GM18519 (cell line): ENCODE data around the gene C3orf18.

Experiments used
- ATAC-seq: cut with Tn5 transposase; IDR thresholded peaks from one replicate; pipeline ENCODE4 v1.9.1; 2021; ENCODE audit warnings: mild to moderate bottlenecking, moderate library complexity; ENCODE audit not compliant: unreplicated experiment, low FRiP score

C3orf18 gene

DNA sequence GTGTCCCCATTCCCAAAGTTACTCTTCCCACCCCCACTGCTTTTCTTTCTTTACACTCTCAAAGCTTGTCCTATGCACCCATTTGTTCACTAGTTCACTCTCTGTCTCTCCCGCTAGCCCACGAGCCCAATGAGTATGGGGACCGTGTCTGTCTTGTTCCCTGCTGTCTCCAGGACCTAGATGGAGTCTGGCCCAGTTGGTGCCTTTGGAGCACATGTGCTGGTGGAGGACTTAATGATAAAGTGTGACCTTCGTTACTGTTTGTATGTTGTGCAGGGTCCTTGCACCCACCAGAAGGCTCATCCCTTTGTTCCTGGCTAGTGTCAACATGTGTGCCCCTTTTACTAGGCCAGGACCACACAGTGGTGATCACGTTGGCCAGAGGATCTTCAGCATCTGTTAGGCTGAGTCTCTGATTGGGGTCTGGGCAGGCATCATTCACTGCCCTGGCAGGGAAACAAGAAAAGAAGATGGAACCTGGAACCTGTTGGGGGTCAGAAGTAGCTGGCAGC is 36.6 kb upstream of the C3orf18 start:
- ATAC-seq = no peak

DNA sequence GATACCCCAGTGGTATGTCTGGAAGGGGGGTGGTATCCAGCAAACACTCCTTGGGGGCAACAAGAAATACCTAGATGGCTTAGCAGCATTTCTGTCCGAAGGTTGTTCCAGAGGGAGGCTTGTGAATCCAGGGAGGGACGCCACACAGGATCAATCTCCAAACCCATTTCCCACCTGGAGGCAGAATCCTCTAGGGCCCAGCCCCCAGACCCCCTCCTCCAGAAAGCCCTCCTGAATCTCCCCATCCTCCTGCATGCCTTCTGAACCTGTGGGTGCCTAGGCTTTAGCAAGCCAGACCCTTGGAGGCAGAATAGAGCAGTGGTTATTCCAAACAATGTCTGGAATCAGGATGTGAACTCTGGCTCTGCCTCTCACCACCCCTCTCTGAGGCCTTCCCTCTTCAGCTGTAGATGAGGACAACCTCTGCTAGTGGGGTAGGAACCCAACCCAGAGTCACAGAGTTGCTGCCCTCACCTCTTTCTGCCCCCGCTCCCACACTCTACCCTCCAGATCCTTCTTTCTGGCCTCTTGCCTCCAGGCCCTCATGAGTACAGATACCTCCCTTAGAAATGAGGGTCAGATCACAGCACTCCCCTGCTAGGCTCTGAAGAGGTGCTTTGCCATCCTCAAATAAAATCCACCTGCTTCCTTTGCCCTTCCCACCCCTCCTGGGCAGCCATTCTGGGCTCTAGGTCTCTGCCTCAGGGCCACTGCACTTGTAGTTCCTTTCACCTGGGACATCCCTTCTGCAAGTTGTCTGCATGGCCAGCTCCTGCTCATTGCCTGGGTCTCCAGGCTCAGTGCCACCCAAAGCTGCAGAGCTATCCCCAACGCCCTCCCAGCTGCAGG is 35.9 kb upstream of the C3orf18 start:
- ATAC-seq = no peak

DNA sequence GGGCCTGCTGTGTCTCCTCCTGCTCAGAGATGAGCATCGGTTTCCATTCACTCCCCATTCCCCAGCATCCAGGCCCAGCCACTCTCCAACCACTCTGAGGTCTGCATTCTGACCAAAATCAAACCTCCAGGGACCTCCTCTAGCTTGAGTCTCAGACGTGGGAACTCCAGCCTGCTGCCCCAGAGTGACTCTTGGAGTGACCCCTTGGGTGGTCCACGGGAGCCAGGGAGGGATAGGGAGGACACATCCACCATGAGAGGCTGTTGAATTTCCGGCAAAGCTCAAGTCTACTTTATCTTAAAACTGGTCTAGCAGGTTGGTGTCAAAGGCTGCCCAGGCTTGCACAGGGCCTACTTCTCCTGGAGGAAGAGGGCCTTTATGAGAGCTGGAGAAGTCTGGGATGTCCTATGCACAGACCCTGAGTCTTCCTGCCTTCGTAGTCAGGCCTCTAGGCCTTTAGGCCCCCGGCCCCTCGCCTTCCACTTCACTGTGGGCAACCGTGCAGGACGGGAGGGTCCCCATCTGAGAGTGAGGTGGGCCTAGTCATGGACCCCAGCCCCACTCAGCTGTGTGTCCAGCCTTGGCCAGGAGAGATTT is 35.1 kb upstream of the C3orf18 start:
- ATAC-seq = no peak

DNA sequence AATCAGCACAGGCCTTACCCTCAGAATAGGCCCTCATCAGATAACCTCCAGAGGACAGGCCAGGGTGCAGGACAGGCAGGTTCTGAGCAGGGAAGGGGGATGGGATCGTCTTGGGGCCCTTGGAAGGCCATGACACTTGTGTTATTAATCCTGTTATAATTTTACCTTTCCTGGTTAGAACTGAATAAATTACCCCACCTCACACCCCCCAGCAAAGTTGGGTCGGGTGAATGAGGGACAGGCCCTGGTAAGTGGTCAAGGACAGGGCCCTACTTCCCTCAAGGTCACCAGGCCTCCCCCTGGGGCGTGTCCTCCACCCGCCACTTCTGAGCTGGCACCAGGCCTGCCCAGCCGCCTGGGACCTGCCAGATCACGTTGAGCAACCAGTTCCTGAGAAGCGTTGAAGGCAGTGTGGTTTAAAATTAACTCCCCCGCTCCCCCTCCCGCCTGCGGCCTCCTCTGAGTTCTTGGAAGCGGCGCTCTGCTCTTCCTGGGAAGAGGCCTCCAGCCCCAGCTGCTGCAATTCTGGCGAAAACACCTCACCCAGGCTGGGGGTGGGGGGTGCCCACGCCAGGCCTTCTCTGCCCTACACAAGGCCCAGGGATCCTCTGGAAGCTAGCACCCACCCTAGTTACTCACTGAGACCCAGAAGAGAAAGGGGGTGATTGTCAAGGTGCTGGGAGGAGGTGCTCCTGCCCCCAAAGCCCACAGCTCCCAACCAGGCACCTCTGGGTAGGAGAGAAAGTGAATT is 33.5 kb upstream of the C3orf18 start:
- no peak for ATAC-seq

DNA sequence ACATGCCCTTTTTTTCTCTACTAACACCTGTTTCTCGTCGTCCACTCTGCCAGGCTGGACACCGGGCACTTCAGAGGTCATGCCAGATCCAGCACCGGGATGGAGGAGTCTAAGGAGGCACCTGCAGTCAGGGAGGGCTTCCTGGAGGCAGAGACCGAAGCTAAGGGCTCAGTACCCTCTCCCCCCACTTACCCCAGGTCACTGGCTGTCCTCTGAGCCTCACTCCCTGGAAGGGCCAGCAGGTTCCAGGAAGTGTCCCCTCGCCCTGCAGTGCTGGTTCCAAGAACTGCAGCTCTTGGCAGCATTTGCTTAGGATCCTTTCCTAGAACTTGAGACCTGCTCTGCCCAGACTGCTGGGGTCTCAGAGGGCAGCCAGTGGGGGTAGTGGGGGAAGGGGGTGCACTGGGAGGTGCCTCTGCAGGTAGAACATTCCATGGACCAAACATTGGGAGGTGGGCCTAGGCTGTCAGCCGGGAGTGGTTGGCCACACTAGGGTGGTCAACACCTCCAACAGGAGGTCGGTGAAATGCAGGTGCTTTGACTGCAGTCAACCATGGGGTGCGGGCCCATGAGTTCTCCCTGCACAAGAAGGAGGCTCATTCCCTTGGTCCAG is 32.7 kb upstream of the C3orf18 start:
- ATAC-seq = no peak

DNA sequence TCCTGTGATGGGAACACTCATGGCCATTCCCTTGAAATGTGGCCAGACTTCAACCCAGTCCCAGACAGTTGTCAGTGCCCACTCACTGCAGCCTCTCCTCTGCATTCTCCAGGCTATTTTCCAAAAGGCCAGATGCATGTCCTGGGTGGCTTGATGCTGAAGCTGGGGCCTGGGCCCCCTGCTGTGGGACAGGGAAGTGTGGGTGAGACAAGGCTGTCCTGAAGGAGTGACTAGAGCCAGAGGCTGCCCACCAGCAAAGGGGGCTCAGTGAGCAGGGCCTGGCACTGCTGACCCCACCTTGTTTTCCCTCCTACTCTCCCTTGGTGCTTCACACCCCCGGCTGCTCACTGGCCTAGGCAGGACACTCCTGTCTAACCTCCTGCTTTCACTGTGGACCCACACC is 32.2 kb upstream of the C3orf18 start:
- no peak for ATAC-seq

DNA sequence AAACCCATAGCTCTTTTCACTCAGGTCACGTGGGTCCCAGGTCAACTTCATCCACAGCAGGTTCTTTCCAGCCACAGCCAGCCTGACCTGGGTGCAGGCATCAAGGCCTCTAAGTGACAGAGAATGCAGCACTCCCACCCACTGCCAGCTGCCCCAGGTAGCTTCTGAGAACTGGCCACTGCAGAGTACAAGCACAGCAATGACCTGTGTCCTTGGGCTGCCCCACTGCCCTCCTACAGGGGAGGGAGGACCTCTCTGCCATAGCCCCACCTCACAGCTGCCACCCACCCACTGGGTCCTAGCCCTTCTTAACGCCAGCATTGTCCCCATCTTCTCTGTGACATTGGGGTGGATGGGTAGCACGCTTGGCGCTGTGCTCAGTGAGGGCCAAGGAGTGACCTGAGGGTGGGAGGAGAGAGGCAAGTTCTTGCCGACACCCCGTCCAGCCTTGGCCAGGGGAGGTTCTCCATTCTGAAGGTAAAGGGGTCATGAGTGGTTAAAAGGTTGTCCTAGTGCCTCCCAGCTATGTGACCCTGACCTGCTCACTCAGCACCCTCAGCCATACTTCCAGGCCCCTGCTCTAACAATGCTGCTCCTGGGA is 31.7 kb upstream of the C3orf18 start:
- no peak for ATAC-seq

DNA sequence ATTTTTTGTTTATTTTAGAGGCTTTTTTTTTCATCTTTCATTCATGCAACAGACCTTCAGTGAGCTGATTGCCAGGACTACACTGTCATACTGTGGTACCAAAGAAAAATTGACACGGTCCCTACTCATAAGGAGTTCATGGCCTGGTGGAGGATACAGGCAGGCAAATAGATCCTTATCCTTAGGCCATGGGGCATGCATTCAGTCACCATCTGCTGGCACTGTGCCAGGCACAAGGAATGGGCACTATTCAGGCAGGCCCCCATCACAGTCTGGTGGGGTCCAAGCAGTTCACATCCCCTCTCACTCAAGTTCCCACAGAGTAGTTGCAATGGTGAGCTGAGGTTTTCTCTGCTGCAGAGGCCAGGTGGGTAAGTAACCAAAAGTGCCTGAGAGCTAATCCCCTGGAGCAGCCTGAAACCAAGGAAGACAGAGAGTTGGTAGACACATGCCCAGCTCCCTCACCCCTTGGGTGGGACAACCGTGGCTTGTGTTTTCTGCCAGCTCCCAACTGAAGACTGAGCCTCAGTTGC is 26.8 kb upstream of the C3orf18 start:
- no peak for ATAC-seq

DNA sequence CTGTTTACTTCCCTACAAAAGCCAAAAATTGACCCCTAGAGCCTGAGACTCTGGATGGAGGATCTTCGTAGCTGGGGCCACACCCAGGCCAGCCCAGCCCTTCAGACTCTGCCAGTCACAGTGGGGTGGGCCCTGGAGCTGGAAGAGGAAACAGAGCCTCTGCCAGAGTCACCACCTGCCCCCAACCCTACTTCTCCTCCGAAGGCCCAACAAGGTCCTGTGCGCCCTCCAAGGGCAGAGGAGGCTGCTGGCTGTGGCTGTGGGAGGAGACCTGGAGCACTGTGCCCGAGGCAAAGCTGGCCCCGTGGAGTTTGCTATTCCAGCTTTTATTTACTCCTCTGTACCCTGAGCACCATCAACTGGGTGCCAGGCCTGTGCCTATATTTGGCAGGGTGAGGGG is 25.0 kb upstream of the C3orf18 start:
- ATAC-seq = no peak

DNA sequence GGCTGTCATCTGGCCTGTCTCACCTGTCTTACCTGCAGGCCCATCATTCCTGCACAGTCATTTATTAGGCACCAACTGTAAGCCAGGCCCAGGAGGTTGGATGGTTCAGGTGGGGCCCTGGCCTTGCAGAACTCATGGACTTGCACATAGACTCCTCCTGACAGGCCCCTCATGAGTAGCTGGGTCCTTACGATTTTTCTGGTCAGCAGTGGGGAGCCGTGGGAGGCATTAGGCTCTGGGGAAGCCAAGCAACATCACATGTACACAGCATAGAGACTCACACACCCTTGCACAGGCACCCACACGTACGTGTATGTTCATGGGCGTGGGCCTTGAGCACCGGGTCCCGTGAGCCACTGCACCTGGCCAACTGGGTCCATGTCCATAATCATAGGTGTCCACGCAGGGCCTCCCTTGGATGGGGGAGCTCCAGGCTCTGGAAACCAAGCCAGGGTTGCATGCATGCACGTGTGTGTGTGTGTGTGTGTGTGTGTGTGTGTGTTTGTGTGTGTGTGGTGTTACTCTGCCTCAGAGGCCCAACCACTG is 23.7 kb upstream of the C3orf18 start:
- ATAC-seq = no peak

DNA sequence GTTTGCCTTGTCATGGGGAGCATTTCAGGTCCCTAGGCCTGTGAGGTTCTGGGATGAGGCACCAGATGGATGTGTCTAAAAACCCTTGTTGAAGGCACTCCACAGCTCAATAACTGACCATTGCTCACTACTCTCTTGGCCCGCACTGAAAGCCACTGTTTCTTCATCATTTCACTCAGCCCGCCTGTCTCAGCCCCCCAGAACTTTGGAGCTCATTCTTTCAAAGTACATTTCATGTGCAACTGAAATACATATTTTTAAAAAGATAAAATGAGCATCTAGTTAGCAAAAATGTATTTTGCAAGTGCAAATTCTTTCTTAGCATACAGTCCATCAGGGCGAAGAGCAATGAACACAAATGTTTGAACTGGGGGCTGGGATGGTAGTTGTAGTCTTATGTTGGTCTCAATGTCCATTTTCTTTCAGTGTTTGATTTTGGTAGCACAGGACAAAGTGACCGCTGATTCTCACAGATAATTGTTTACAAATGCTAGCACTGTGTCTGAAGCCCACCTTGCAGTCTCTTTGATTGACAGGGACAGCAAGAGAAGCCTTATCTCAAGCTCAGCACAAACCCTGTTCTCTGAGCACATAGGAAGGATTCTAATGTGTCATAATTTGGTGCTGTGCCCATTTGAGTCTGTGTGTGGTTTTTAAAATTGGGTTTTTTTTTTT is 21.3 kb upstream of the C3orf18 start:
- no peak for ATAC-seq

DNA sequence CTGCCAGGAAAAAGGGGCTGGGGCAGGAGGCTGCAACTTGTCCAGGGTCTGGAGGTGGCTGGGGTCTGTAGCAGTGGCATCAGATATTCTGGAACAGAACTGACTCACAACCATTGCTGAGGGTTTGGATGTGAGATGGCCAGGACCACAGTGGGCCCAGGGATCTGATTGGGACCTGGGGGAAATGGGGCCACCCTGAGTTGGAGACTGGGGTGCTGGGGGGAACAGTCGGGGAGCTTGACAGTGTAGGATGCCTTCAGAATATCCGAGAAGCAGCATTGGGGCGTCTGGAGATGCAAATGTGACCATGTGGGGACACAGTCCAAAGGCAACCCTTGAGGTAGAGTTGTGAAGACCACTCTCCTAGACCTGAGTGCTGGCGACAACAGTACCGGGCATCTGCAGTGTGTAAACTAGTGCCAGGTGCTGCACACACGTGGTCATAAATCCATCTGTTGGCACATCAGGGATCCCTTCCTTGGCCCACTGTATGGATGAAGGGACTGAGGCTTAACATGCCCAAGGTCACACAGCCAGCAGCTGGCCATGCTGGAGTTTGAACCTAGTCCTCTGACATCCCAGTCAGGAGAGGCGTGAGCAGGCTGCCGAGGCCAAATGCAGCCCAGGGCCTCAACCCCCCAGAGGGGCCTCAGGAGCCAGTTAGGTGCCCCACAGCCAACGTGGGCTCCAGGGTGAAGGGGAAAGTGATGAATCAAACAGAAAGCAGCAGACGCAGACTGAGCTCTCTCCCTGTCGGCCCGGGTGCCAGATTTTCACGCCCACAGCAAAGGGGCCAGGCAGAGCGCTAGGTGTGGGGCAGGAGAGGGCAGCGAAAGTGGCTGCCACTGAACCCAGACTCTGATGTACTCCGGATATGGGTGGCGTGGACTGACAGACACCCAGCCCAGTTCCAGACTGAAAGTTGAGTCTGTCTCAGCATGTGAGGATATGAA is 20.5 kb upstream of the C3orf18 start:
- ATAC-seq = no peak

DNA sequence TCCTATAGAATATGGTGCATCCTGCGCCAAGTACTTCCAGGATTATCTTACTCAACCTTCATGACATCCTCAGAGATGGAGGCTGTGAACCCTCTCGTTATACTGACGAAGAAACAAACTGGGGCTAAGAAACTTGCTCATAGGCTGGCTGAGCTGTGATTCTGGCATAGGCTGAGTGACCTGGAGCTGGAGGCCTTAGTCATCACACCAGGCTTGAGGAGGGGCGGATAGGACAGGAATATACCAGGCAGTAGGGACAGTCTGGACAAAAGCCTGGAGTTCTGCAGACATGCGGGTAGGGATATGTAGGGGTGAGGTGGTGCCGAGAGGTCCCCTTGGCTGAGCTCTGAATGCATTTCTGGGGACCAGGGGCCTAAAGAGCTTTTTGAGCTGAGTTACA is 19.8 kb upstream of the C3orf18 start:
- no peak for ATAC-seq

DNA sequence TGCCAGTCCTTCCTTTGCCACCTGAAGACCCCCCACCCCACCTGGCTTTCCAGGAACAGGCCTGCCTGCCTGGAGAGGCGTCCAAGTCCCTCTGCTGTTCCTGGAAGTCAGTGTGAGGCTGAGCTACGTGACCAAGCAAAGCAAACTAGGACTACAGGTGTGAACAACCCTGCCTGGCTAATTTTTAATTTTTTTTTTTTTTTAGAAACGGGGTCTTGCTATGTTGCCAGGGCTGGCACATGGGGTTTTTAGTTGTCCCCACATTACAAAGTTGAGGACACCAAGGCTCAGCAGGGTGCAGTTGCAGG is 19.2 kb upstream of the C3orf18 start:
- no peak for ATAC-seq

DNA sequence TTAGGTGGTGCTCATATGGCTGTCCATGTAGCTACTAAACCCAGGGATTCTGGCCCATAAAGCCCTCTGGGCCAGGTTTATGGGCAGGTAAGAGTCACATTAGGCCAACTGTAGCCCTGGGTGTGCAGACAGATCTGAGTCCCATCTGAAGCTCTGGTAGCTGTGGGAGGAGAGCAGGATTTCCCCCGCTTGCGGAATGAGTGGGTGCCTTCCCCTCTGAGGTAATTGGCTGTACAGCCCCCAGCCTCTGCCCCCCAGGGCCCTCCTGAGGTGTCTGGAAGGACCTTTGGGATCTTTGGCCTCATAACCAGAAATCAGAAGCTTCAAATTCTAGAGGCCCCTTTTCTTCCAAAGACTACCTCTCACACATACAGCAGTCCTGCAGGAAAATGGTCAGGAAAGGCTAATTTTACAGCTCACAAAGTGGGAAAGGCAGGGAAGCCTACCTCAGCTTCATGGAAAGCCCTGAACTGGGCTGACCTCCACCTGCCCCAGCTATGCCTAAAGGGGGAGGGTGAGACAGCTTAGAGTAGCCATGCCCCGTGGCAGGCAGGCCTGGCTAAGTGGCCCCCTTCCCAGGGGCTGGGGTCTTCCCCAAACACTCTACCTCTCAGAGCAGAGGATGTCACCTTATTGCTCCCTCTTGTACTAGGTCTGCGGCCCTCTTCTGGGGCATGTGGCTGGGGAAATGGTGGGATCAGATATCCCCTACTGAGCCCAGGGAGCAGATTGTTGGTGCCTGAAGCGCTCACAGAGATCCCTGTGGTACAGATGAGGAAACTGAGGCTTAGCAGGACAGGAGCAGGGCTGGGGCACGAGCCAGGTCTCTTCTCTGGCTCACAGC is 18.6 kb upstream of the C3orf18 start:
- ATAC-seq = no peak

DNA sequence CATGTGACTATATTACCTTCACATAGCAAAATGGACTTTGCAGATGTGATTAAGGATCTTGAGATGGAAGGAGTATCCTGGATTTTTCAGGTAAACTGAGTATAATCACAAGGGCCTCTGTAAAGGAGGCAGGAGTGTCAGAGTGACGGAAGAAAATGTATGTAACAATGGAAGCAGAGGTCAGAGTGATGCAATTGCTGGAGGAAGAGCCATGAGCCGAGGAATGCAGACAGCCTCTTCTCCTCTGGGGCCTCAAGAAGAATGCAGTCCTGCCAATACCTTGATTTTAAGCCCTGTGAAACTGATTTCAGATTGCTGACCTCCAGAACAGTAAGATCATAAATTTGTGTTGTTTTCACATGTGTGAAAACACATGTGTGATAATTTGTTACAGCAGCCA is 16.8 kb upstream of the C3orf18 start:
- no peak for ATAC-seq

DNA sequence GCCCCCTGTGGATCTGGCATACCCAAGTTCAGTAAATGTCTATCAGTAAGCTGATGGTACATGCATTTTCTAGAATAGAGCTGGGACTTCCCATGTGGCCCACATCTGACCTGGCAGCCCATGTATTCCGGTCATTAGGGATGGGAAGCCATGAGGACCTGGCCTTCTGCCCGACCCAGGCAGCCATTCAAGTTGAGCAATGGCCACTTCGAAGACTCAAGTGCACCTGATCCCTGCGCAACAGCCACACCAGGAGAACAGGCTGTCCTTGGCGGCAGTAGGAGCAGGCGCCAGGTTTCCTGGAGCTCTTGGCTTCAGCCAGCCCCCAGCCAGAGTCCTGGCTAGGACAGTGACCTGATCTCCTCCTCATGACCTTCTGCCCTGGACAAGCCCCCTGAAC is 16.4 kb upstream of the C3orf18 start:
- ATAC-seq = no peak

DNA sequence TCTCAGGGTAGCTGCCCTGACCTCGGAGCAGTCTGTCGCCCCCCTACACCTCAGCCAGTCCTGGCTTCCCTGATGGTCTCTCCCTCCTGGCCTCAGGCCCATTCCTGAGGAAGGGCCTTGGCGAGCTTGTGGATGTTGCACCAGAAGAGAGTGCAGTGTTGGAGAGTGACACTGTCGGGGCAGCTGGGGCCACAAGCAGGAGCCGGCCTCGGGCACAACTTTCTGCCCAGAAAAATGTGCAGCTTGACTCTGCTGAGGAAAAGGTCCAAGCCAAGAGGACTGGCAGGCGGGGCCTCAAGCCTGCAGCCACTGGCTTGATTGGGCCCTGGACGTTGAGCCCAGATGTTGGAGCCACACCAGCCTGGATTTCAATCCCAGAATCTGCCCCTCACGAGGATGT is 14.5 kb upstream of the C3orf18 start:
- ATAC-seq = no peak
